Naive thymus-derived CD4-positive, alpha-beta T cell (primary cell): ENCODE measurements around the gene RBM23. TPM values are rescaled to one million over a fixed set of nuclear protein-coding genes. Genes with fewer than 3 reads are reported as not detected.

Source experiments
- ATAC-seq: fragments of 150-1000 bp; cut with Tn5 transposase; 2 replicates; pipeline ENCODE4 v1.10.0; 2021; ENCODE audit warnings: mild to moderate bottlenecking, moderate library complexity
- CTCF ChIA-PET: fragments of 350-600 bp; sonication (Branson Sonifier 250); formaldehyde crosslinking; loops from one replicate; lab custom pipeline; 2021; ENCODE audit warnings: antibody characterized with exemption; lab: Charles Lee
- POLR2A ChIA-PET: fragments of 350-600 bp; sonication (Branson Sonifier 250); formaldehyde crosslinking; loops from one replicate; lab custom pipeline; 2021; ENCODE audit warnings: antibody characterized with exemption, inconsistent platforms; lab: Charles Lee
- DNase-seq, 9 donors: peaks; one replicate each; pipeline versions ENCODE4 v3.0.0 to v3.0.0-alpha.2; 2020 to 2022; ENCODE audit warnings: mixed read lengths in 1 of 9
- H3K27ac ChIP-seq: one replicate; pipeline ENCODE4 v1.7.0; 2013; ENCODE audit warnings: mild to moderate bottlenecking, low read depth, low read length, moderate library complexity
- H3K27me3 ChIP-seq, 2 donors: one replicate each; pipeline ENCODE4 v1.7.0; 2013; ENCODE audit warnings: low read length in 2 of 2, mild to moderate bottlenecking in 2 of 2, moderate library complexity in 2 of 2; ENCODE audit not compliant: control insufficient read depth in 2 of 2, insufficient read depth in 2 of 2
- H3K36me3 ChIP-seq, 3 experiments: 1 replicate in 2 of 3; 2 replicates in 1 of 3; pipeline ENCODE4 v1.7.0; 2013; ENCODE audit warnings: low read length in 3 of 3, mild to moderate bottlenecking in 3 of 3, moderate library complexity in 1 of 3; ENCODE audit not compliant: insufficient read depth in 3 of 3, control insufficient read depth in 2 of 3
- H3K4me1 ChIP-seq, 2 donors: one replicate each; pipeline ENCODE4 v1.7.0; 2013; ENCODE audit warnings: low read length in 2 of 2, mild to moderate bottlenecking in 2 of 2, moderate library complexity in 1 of 2; ENCODE audit not compliant: control insufficient read depth in 2 of 2, insufficient read depth in 2 of 2
- H3K4me3 ChIP-seq: 2 replicates; pipeline ENCODE4 v1.7.0; 2013; ENCODE audit warnings: mild to moderate bottlenecking, low read length
- H3K9me3 ChIP-seq, 3 experiments: 1 replicate in 2 of 3; 2 replicates in 1 of 3; pipeline ENCODE4 v1.7.0; 2013; ENCODE audit warnings: low read length in 3 of 3; ENCODE audit not compliant: control insufficient read depth in 2 of 3
- H3K27ac Mint-ChIP-seq, 9 donors: one replicate each; pipeline ENCODE4 v1.8.0; 2020 to 2022; ENCODE audit warnings: mixed read lengths in 9 of 9, mild to moderate bottlenecking in 8 of 9, moderate library complexity in 5 of 9, inconsistent platforms in 2 of 9
- H3K27me3 Mint-ChIP-seq, 5 donors: one replicate each; pipeline ENCODE4 v1.8.0; 2021 to 2022; ENCODE audit warnings: mixed read lengths in 5 of 5, mild to moderate bottlenecking in 1 of 5
- H3K36me3 Mint-ChIP-seq, 5 donors: one replicate each; pipeline ENCODE4 v1.8.0; 2020 to 2022; ENCODE audit warnings: mixed read lengths in 5 of 5, mild to moderate bottlenecking in 3 of 5, inconsistent platforms in 1 of 5
- H3K4me1 Mint-ChIP-seq, 7 donors: one replicate each; pipeline ENCODE4 v1.8.0; 2020 to 2022; ENCODE audit warnings: mixed read lengths in 7 of 7, mild to moderate bottlenecking in 3 of 7, inconsistent platforms in 1 of 7
- H3K4me3 Mint-ChIP-seq, 10 donors: one replicate each; pipeline ENCODE4 v1.8.0; 2020 to 2022; ENCODE audit warnings: mild to moderate bottlenecking in 10 of 10, mixed read lengths in 10 of 10, moderate library complexity in 6 of 10, inconsistent platforms in 2 of 10
- H3K9me3 Mint-ChIP-seq, 11 donors: one replicate each; pipeline ENCODE4 v1.8.0; 2020 to 2022; ENCODE audit warnings: mixed read lengths in 11 of 11, mild to moderate bottlenecking in 4 of 11, inconsistent platforms in 1 of 11, moderate library complexity in 1 of 11
- intact Hi-C, 2 donors: fragments of 100-400 bp; cut with micrococcal nuclease; formaldehyde crosslinking; loops; one replicate each; pipeline ENCODE4 v1.15.1; 2023
- polyA plus RNA-seq, 2 donors: library from polyadenylated mRNA; unstranded; fragments of 300-500 nt; fragmentation: Illumina TruSeq; gene quantifications; one replicate each; pipeline ENCODE4 v1.2.3, GENCODE V29; 2021
- total RNA-seq, 6 experiments: library from RNA in 5 of 6; stranded (reverse) in 5 of 6; gene quantifications; 1 replicate in 5 of 6; 2 replicates in 1 of 6; pipeline ENCODE4 v1.2.3 and lab custom pipeline; 2021 to 2026

RBM23 gene
- total and polyA plus RNA-seq, 7 experiments from 2014 or later = 51.2 to 140 (median 95.3) TPM

GRCh38 chr14:22884738-22885523, 34.0 kb downstream of the RBM23 start:
- Mint-ChIP-seq H3K36me3 (peaks cover 0 to 4% (median 2%) of the 10 kb centered on the region in 5 donors), H3K9me3 (no peaks in the 10 kb centered on the region), H3K27me3 (peaks cover 0 to 21% (median 0%) of the 10 kb centered on the region in 5 donors), H3K4me3 (peak overlapping the region in 9 of 10 donors; percentile 0 to 100 (median 38)), H3K4me1 (peaks cover 34 to 75% (median 67%) of the 10 kb centered on the region in 7 donors), H3K27ac (peak overlapping the region in 7 of 9 donors; percentile 36 to 96 (median 82))
- Histone ChIP-seq H3K4me3 (no peak overlapping the region), H3K9me3 (no peaks in the 10 kb centered on the region), H3K4me1 (peaks cover 21 to 49% of the 10 kb centered on the region in 2 donors), H3K27me3 (no peaks in the 10 kb centered on the region), H3K27ac (no peak overlapping the region), H3K36me3 (no peaks in the 10 kb centered on the region)
- ATAC-seq = no peak
- intact Hi-C loops = loop anchor here in 1 of 2 donors (5.0 kb wide), 1 partner anchor 58 kb away; the partner anchor contains the start of gene MRPL52
- ChIA-PET CTCF (interaction anchor here (0.9 to 8.0 kb wide), 7 partner anchors 11 to 45 kb away, joined by 4 to 75 read pairs (median 8); partner anchors contain the start of gene LRP10), POLR2A (interaction anchor here (0.5 to 10.6 kb wide), 7 partner anchors 11 to 1026 kb away, joined by 3 to 145 read pairs (median 5); partner anchors contain the start of genes HAUS4, LRP10 and RBM23)
- no peak for DNase-seq

- H3K4me1 Mint-ChIP-seq = peaks cover 30 to 69% (median 65%) of the 10 kb centered on the region in 7 donors
- DNase-seq = no peak
Measured at GRCh38 chr14:22884076-22884737, 34.7 kb downstream of the RBM23 start.

GRCh38 chr14:22883173-22883976, 35.6 kb downstream of the RBM23 start, which contains the start of gene REM2:
Gene REM2 (plus strand): TSS chr14:22883222. CDS start chr14:22883288, 66 bp downstream.
- DNase-seq (no peak), ATAC-seq (no peak)
- no peaks in the 10 kb centered on the region for H3K27me3 ChIP-seq
- H3K27me3 Mint-ChIP-seq = peaks cover 0 to 21% (median 0%) of the 10 kb centered on the region in 5 donors
- H3K4me1 ChIP-seq = peaks cover 16 to 36% of the 10 kb centered on the region in 2 donors
- POLR2A ChIA-PET = interaction anchor here (0.7 to 10.6 kb wide), 10 partner anchors 11 to 1619 kb away, joined by 3 to 145 read pairs (median 5); partner anchors contain the start of genes HAUS4, LRP10, PRMT5 and RBM23
- peaks cover 0 to 9% (median 8%) of the 10 kb centered on the region in 5 donors for H3K36me3 Mint-ChIP-seq
- H3K4me3 ChIP-seq = no peak within 1 kb of the TSS
- H3K9me3 ChIP-seq = no peaks in the 10 kb centered on the region
- H3K27ac ChIP-seq = peak within 1 kb of the TSS; percentile 58
- CTCF ChIA-PET = interaction anchor here (0.8 to 8.0 kb wide), 5 partner anchors 11 to 31 kb away, joined by 3 to 75 read pairs (median 3); partner anchors contain the start of gene LRP10
- intact Hi-C loops = no loop called here
- H3K9me3 Mint-ChIP-seq = no peaks in the 10 kb centered on the region
- H3K4me1 Mint-ChIP-seq = peaks cover 27 to 67% (median 61%) of the 10 kb centered on the region in 7 donors
- peak within 1 kb of the TSS in 5 of 10 donors; percentile 1 to 44 (median 18) for H3K4me3 Mint-ChIP-seq
- H3K27ac Mint-ChIP-seq = peak within 1 kb of the TSS; percentile 60 to 96 (median 78)
- peaks cover 0 to 14% (median 0%) of the 10 kb centered on the region in 3 experiments for H3K36me3 ChIP-seq

More at GRCh38 chr14:22884076-22884737, 34.7 kb downstream of the RBM23 start:
- Histone ChIP-seq H3K4me1 (peaks cover 19 to 42% of the 10 kb centered on the region in 2 donors), H3K27me3 (no peaks in the 10 kb centered on the region), H3K4me3 (no peak overlapping the region), H3K9me3 (no peaks in the 10 kb centered on the region), H3K36me3 (peaks cover 0 to 5% (median 0%) of the 10 kb centered on the region in 3 experiments), H3K27ac (no peak overlapping the region)
- ATAC-seq = no peak
- intact Hi-C loops = no loop called here
- H3K36me3 Mint-ChIP-seq = peaks cover 0 to 5% (median 4%) of the 10 kb centered on the region in 5 donors
- peaks cover 0 to 21% (median 0%) of the 10 kb centered on the region in 5 donors for H3K27me3 Mint-ChIP-seq
- ChIA-PET POLR2A (interaction anchor here (1.0 to 10.6 kb wide), 6 partner anchors 11 to 72 kb away, joined by 3 to 145 read pairs (median 6); partner anchors contain the start of genes HAUS4, LRP10, PRMT5 and RBM23), CTCF (interaction anchor here (1.2 to 8.0 kb wide), 4 partner anchors 11 to 31 kb away, joined by 3 to 75 read pairs (median 6); partner anchors contain the start of gene LRP10)
- H3K9me3 Mint-ChIP-seq = no peaks in the 10 kb centered on the region
- H3K4me3 Mint-ChIP-seq = peak overlapping the region in 1 of 10 donors; percentile 9
- peak overlapping the region; percentile 47 to 96 (median 73) for H3K27ac Mint-ChIP-seq

GRCh38 chr14:22882529-22883172, 36.3 kb downstream of the RBM23 start:
- peaks cover 12 to 29% of the 10 kb centered on the region in 2 donors for H3K4me1 ChIP-seq
- peaks cover 20 to 60% (median 53%) of the 10 kb centered on the region in 7 donors for H3K4me1 Mint-ChIP-seq
- ChIA-PET CTCF (interaction anchor here (0.8 to 8.0 kb wide), 6 partner anchors 10 to 30 kb away, joined by 3 to 75 read pairs (median 3); partner anchors contain the start of gene LRP10), POLR2A (interaction anchor here (0.7 to 10.6 kb wide), 14 partner anchors 10 to 1618 kb away, joined by 3 to 145 read pairs (median 4); partner anchors contain the start of genes LRP10, PRMT5 and RBM23)
- intact Hi-C loops = no loop called here
- H3K36me3 Mint-ChIP-seq = peaks cover 5 to 16% (median 9%) of the 10 kb centered on the region in 5 donors
- peak overlapping the region in 8 of 9 donors; percentile 53 to 87 (median 66) for H3K27ac Mint-ChIP-seq
- H3K4me3 ChIP-seq = no peak overlapping the region
- peak; percentile 32 for ATAC-seq
- no peaks in the 10 kb centered on the region for H3K9me3 ChIP-seq
- H3K27me3 ChIP-seq = no peaks in the 10 kb centered on the region
- peak in 5 of 9 donors; percentile 12 to 82 (median 37) for DNase-seq
- no peaks in the 10 kb centered on the region for H3K9me3 Mint-ChIP-seq
- H3K4me3 Mint-ChIP-seq = peak overlapping the region in 3 of 10 donors; percentile 18 to 44 (median 36)
- H3K27ac ChIP-seq = peak overlapping the region; percentile 58
- H3K36me3 ChIP-seq = peaks cover 1 to 21% (median 4%) of the 10 kb centered on the region in 3 experiments
- peaks cover 0 to 21% (median 0%) of the 10 kb centered on the region in 5 donors for H3K27me3 Mint-ChIP-seq

- CTCF ChIA-PET = interaction anchor here (1.1 to 8.0 kb wide), 5 partner anchors 9 to 312 kb away, joined by 3 to 75 read pairs (median 3); partner anchors contain the start of gene LRP10
- Mint-ChIP-seq H3K27ac (peak overlapping the region in 7 of 9 donors; percentile 2 to 87 (median 72)), H3K27me3 (peaks cover 0 to 18% (median 0%) of the 10 kb centered on the region in 5 donors), H3K9me3 (no peaks in the 10 kb centered on the region), H3K36me3 (peaks cover 5 to 19% (median 9%) of the 10 kb centered on the region in 5 donors), H3K4me3 (no peak overlapping the region), H3K4me1 (peaks cover 14 to 54% (median 48%) of the 10 kb centered on the region in 7 donors)
- ATAC-seq (no peak), DNase-seq (no peak)
- Histone ChIP-seq H3K4me3 (no peak overlapping the region), H3K36me3 (peaks cover 6 to 27% (median 8%) of the 10 kb centered on the region in 3 experiments), H3K4me1 (peaks cover 6 to 24% of the 10 kb centered on the region in 2 donors), H3K9me3 (no peaks in the 10 kb centered on the region), H3K27me3 (no peaks in the 10 kb centered on the region), H3K27ac (peak overlapping the region; percentile 58)
- POLR2A ChIA-PET = interaction anchor here (1.2 to 10.6 kb wide), 13 partner anchors 9 to 194 kb away, joined by 3 to 145 read pairs (median 4); partner anchors contain the start of genes LRP10, PRMT5 and RBM23
- intact Hi-C loops = no loop called here
Measured at GRCh38 chr14:22882064-22882463, 36.9 kb downstream of the RBM23 start.
